Cardiac muscle cell (in vitro differentiated cells and primary cell): Measurements from ENCODE around the gene SLC7A9. TPM values are rescaled to one million over a fixed set of nuclear protein-coding genes. Genes with fewer than 3 reads are reported as not detected.
A peak's percentile ranks its signal among the peaks of the same experiment; 100 is the strongest.
"Not testable (repeated sequence)": the region's sequence is repeated elsewhere in the genome, so short reads cannot be mapped to it uniquely, and the experiment has no call there.

Source experiments
- DNase-seq, 2 donors: peaks; one replicate each; pipeline versions ENCODE4 v3.0.0 to v3.0.0-alpha.2; 2010 to 2017; ENCODE audit warnings: low read depth in 1 of 2, low spot score in 1 of 2
- H3K27ac ChIP-seq: fragments of 200-600 bp; sonication (generic); 2 replicates; pipeline ENCODE4 v1.5.1; 2016
- H3K27me3 ChIP-seq: fragments of 200-600 bp; sonication (generic); 2 replicates; pipeline ENCODE4 v1.6.0; 2016; ENCODE audit warnings: control low read depth
- H3K36me3 ChIP-seq: fragments of 200-600 bp; sonication (generic); 2 replicates; pipeline ENCODE4 v1.5.1; 2016; ENCODE audit warnings: control low read depth
- H3K4me1 ChIP-seq: fragments of 200-600 bp; sonication (generic); 2 replicates; pipeline ENCODE4 v1.8.1; 2017; ENCODE audit warnings: low read depth, mild to moderate bottlenecking, mixed run types
- H3K4me3 ChIP-seq: fragments of 200-600 bp; sonication (generic); 2 replicates; pipeline ENCODE4 v1.5.1; 2016; ENCODE audit warnings: mild to moderate bottlenecking
- H3K9me3 ChIP-seq: fragments of 200-600 bp; sonication (generic); 2 replicates; pipeline ENCODE4 v1.5.1; 2017; ENCODE audit warnings: low read depth, mild to moderate bottlenecking, control low read depth
- polyA plus RNA-seq: library from polyadenylated mRNA; unstranded; fragments of >200 nt; fragmentation: Nextera tagmentation; extraction: Ambion mirVana; gene quantifications from 2 replicates; pipeline ENCODE4 v1.2.1, GENCODE V29; 2016
- total RNA-seq: library from RNA; depleted of rRNA; stranded (reverse); fragments of >200 nt; gene quantifications from 2 replicates; pipeline ENCODE4 v1.2.3, GENCODE V29; 2016
- TF ChIP-seq, protein P1 (sequence below): IDR thresholded peaks from 2 replicates; pipeline ENCODE4 v1.5.1; 2012; ENCODE audit warnings: low read depth, mild to moderate bottlenecking, low read length

Gene SLC7A9
- total and polyA plus RNA-seq, 2 experiments from 2014 or later: 0.67 to 0.71 TPM

GRCh38 chr19:32800754-32801153, 68.8 kb downstream of the SLC7A9 start:
- H3K4me1 ChIP-seq: peaks cover 6% of the 10 kb centered on the region
- no peak overlapping the region for H3K4me3 ChIP-seq
- no peaks in the 10 kb centered on the region for H3K27me3 ChIP-seq
- no peaks in the 10 kb centered on the region for H3K36me3 ChIP-seq
- no peak overlapping the region for H3K27ac ChIP-seq
- TF ChIP-seq, protein P1, sequence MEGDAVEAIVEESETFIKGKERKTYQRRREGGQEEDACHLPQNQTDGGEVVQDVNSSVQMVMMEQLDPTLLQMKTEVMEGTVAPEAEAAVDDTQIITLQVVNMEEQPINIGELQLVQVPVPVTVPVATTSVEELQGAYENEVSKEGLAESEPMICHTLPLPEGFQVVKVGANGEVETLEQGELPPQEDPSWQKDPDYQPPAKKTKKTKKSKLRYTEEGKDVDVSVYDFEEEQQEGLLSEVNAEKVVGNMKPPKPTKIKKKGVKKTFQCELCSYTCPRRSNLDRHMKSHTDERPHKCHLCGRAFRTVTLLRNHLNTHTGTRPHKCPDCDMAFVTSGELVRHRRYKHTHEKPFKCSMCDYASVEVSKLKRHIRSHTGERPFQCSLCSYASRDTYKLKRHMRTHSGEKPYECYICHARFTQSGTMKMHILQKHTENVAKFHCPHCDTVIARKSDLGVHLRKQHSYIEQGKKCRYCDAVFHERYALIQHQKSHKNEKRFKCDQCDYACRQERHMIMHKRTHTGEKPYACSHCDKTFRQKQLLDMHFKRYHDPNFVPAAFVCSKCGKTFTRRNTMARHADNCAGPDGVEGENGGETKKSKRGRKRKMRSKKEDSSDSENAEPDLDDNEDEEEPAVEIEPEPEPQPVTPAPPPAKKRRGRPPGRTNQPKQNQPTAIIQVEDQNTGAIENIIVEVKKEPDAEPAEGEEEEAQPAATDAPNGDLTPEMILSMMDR: no peak
- no peak for DNase-seq
- H3K9me3 ChIP-seq: no peaks in the 10 kb centered on the region

GRCh38 chr19:32800191-32800590, 69.4 kb downstream of the SLC7A9 start:
- no peak overlapping the region for H3K4me3 ChIP-seq
- H3K27me3 ChIP-seq: no peaks in the 10 kb centered on the region
- DNase-seq: no peak
- peaks cover 6% of the 10 kb centered on the region for H3K4me1 ChIP-seq
- H3K36me3 ChIP-seq: no peaks in the 10 kb centered on the region
- TF ChIP-seq, protein P1: no peak
- no peak overlapping the region for H3K27ac ChIP-seq
- no peaks in the 10 kb centered on the region for H3K9me3 ChIP-seq

DNA sequence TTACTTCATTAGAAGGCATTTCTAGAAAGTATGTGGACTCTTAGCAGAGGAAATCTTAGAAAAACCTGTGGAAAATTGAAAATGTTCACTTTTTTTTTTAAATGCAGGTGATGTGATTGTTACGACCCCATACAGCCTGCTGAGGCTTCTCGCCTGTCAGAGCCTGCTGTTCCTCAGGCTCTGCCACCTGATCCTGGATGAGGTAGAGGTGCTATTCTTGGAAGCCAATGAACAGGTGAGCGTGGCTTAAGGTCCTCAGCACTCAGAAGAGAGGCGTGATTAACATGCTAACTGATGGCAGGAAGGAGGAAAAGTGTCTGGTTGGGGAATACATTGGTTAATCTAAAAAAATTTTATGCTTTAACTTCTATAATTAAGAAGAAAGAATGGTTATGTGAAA, 71.4 kb downstream of the SLC7A9 start:
- no peaks in the 10 kb centered on the region for H3K9me3 ChIP-seq

GRCh38 chr19:32789429-32789828, 80.1 kb downstream of the SLC7A9 start:
- no peaks in the 10 kb centered on the region for H3K36me3 ChIP-seq
- H3K4me3 ChIP-seq: no peak overlapping the region
- H3K27me3 ChIP-seq: no peaks in the 10 kb centered on the region
- no peak for DNase-seq
- TF ChIP-seq, protein P1: no peak
- no peaks in the 10 kb centered on the region for H3K9me3 ChIP-seq
- no peak overlapping the region for H3K27ac ChIP-seq
- H3K4me1 ChIP-seq: no peaks in the 10 kb centered on the region

More for the DNA sequence above, 71.4 kb downstream of the SLC7A9 start:
- peak overlapping the region; percentile 13 for H3K27ac ChIP-seq
- peak in 1 of 2 donors; percentile 18 for DNase-seq
- peaks cover 6% of the 10 kb centered on the region for H3K4me1 ChIP-seq
- H3K36me3 ChIP-seq: no peaks in the 10 kb centered on the region
- H3K4me3 ChIP-seq: no peak overlapping the region
- TF ChIP-seq, protein P1: no peak
- no peaks in the 10 kb centered on the region for H3K27me3 ChIP-seq

DNA sequence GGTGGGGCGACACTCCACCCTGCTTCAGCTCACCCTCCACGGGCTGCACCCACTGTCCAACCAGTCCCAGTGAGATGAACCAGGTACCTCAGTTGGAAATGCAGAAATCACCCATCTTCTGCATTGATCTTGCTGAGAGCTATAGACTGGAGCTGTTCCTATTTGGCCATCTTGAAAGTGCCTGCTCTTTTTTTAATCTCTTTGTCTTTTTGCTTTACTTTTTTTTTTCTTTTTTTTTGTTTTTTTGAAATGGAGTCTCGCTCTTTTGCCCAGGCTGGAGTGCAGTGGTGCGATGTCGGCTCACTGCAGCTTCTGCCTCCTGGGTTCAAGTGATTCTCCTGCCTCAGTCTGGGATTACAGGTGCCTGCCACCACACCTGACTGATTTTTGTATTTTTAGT, 81.7 kb downstream of the SLC7A9 start:
- not testable (repeated sequence) for H3K4me3 ChIP-seq, DNase-seq, H3K4me1 ChIP-seq, H3K9me3 ChIP-seq, H3K36me3 ChIP-seq, H3K27ac ChIP-seq, H3K27me3 ChIP-seq

- peak in 1 of 2 donors; percentile 13 for DNase-seq
Measured at GRCh38 chr19:32787161-32787813, 82.3 kb downstream of the SLC7A9 start.

DNA sequence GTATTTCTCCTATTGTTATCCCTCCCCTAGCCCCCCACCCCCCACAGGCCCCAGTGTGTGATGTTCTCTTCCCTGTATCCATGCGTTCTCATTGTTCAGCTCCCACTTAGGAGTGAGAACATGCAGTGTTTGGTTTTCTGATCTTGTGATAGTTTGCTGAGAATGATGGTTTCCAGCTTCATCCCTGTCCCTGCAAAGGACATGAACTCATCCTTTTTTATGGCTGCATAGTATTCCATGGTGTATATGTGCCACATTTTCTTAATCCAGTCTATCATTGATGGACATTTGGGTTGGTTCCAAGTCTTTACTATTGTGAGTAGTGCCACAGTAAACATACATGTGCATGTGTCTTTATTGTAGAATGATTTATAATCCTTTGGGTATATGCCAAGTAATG, 87.5 kb downstream of the SLC7A9 start:
- DNase-seq, H3K4me1 ChIP-seq, H3K4me3 ChIP-seq, H3K27ac ChIP-seq, H3K36me3 ChIP-seq, H3K27me3 ChIP-seq, H3K9me3 ChIP-seq: not testable (repeated sequence)

More at GRCh38 chr19:32787161-32787813, 82.3 kb downstream of the SLC7A9 start:
- H3K9me3 ChIP-seq, H3K4me1 ChIP-seq, H3K4me3 ChIP-seq, H3K27ac ChIP-seq, H3K36me3 ChIP-seq, H3K27me3 ChIP-seq: not testable (repeated sequence)
